AG08396 (cell line): Measurements from ENCODE around the gene SWSAP1.

ENCODE experiments used
- DNase-seq: peaks from one replicate; pipeline ENCODE4 v3.0.0; 2012; ENCODE audit warnings: low spot score, mixed read lengths

SWSAP1 gene

GRCh38 chr19:11410682-11411081, 36.2 kb downstream of the SWSAP1 start:
- no peak for DNase-seq

- no peak for DNase-seq
Measured at GRCh38 chr19:11414544-11414943, 40.1 kb downstream of the SWSAP1 start.

GRCh38 chr19:11416346-11417052, 42.0 kb downstream of the SWSAP1 start:
- no peak for DNase-seq

- no peak for DNase-seq
Measured at GRCh38 chr19:11418094-11418548, 43.7 kb downstream of the SWSAP1 start.

GRCh38 chr19:11418549-11419506, 44.4 kb downstream of the SWSAP1 start, which contains the start of gene RGL3:
Gene RGL3 (minus strand): TSS chr19:11419314. CDS start chr19:11419278, 36 bp downstream.
- DNase-seq: peak; percentile 84

- no peak for DNase-seq
Measured at GRCh38 chr19:11420429-11421370, 46.2 kb downstream of the SWSAP1 start.

- DNase-seq: no peak
Measured at GRCh38 chr19:11421371-11422098, 47.1 kb downstream of the SWSAP1 start.

GRCh38 chr19:11422163-11423065, 47.9 kb downstream of the SWSAP1 start:
- peak; percentile 86 for DNase-seq

GRCh38 chr19:11423164-11423790, 48.8 kb downstream of the SWSAP1 start:
- DNase-seq: no peak

- DNase-seq: no peak
Measured at GRCh38 chr19:11423791-11424181, 49.3 kb downstream of the SWSAP1 start.
